HG03039 (cell line): ENCODE measurements around the gene PPP2R5A.
"Not testable (repeated sequence)": the region's sequence is repeated elsewhere in the genome, so short reads cannot be mapped to it uniquely, and the experiment has no call there.

Experiments
- ATAC-seq: cut with Tn5 transposase; IDR thresholded peaks from one replicate; pipeline ENCODE4 v1.9.1; 2021; ENCODE audit warnings: mild to moderate bottlenecking, moderate library complexity; ENCODE audit not compliant: unreplicated experiment

PPP2R5A gene

DNA sequence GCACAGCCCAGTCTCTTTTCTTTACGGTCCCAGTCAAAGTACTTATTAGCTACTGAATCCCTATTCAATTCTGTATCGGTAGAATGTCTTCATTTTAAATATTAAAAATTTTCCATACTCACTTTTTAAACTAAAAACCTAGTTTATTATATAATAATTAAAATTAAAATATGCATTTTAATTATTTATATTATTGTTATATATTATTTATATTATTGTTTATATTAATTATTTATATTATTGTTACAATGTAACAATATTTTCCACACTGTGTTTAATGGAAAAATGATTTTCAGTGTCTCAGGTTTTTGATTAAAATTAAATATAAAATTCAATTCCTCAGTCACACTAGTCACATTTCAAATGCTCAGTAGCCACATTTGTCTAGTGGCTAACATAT is 18.2 kb upstream of the PPP2R5A start:
- no peak for ATAC-seq

DNA sequence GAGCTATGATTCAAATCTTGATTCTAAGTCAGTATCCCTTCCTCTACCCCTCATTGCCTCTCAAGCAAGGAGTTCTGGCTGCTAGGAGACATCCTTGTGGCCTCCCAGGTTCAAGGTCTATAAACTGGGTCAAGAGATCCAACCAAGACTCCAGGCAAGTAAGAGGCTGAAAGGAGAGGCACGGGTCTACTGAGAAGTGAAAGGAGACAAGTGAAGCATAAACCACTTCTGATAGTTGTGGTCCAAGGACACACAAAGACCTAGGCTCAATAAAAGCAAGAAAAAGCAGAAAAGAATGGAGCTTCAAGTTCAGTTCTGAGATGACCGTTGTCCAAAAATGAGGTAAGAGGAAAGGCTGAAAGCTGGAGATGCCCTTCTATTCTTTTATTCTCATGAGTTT is 17.8 kb upstream of the PPP2R5A start:
- no peak for ATAC-seq

DNA sequence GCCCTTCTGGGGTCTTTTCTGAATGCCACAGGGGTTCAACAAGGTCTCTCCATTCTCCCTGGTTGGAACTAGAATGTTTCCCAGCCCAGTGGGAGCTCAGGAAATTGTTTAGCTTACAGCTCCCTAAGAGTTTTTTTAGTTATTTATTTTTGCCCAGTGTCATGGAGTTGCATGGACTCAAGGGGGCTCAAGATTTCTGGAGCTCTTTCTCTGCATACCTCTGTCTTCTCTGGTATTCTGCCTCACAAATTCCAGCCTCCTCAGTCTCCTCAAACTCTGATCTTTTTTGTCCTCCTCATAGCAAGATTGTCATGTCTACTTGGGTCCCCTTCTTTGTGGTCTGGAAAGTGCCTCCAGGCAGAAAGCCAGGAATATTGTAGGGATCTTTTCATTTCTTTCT is 15.9 kb upstream of the PPP2R5A start:
- no peak for ATAC-seq

- no peak for ATAC-seq
These were observed 14.6 kb upstream of the PPP2R5A start for GRCh38 chr1:212270564-212270963.

GRCh38 chr1:212271234-212271633 is 14.0 kb upstream of the PPP2R5A start:
- no peak for ATAC-seq

DNA sequence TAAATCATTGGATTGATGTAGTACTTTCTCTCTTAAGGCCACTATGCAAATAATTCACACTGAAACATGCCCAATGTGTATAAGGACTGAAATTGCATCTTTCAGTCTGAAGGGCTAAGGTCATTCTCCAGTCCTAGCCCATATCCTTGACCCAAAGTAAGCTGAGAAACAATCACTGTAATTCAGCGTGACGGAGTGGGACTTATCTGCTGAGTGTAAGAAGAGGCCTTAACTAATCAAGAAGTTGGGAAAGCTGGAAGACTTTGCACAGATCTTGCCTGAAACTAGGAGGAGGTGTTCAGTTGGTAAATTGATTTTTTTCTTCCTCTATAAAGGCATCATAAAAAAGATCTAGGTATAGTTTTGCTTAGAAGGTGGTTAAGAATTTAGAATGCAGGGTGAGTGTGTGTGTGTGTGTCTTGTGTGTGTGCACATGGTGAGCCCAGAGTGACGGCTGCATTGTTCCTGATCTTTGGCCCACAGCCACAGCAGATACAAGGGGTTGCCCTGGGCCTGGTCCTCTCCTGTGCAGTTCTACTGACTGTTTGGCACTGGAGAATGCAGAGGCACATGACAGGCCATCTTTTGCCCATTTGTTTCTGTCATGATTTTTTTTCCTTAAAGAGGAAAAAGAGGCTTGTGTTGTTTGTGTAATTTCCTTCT is 13.3 kb upstream of the PPP2R5A start:
- ATAC-seq, result no peak

GRCh38 chr1:212281590-212281989 is 3.6 kb upstream of the PPP2R5A start:
- ATAC-seq, result no peak

- ATAC-seq, result no peak
These were observed 1.5 kb upstream of the PPP2R5A start for GRCh38 chr1:212283741-212284140.

GRCh38 chr1:212284332-212284743 is 872 bp upstream of the PPP2R5A start:
- ATAC-seq, result no peak

GRCh38 chr1:212285685-212286555 is 710 bp downstream of the PPP2R5A start:
- peak; percentile 13 for ATAC-seq

DNA sequence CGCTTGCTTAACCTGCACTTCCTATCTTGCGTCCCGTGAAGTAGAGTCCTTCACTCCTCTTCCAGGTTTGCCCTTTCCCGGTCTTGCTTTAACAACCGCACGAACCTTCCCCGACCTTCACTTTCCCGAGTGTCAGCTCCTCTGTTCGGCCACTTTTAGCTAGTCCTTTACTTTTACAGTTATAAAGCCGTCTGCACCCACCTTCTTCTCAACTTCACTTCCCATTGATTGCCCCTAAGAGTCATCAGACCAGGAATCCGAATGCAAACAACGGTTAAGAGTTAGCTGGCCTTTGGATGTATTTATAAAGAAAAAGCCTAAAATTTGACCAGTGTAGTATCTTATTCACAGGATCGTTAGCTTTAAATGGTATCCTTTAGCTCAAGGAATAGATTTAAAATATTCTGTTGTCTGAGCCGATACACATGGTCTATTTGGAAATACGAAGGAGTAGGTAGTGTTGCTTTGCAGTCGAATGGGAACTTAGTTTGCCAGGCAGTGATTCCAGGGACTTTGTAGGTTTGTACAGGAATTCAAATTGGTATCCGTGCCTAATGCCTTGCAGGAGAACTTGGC is 1.4 kb downstream of the PPP2R5A start:
- no peak for ATAC-seq

- no peak for ATAC-seq
These were observed 2.2 kb downstream of the PPP2R5A start for GRCh38 chr1:212287261-212287895.

DNA sequence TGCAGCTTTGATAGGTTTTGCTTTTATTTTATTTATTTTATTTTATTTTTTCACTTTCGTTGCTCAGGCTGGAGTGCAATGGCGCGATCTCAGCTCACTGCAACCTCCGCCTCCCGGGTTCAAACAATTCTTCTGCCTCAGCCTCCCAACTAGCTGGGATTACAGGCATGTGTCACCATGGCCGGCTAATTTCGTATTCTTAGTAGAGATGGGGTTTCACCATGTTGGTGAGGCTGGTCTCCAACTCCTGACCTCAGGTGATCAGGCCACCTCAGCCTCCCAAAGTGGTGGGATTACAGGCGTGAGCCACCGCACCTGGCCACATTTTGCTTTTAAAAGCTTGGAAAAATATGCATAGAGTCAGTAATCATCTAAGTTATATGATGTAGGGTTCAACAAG is 2.8 kb downstream of the PPP2R5A start:
- not testable (repeated sequence) for ATAC-seq

- no peak for ATAC-seq
These were observed 3.4 kb downstream of the PPP2R5A start for GRCh38 chr1:212288615-212289014.

DNA sequence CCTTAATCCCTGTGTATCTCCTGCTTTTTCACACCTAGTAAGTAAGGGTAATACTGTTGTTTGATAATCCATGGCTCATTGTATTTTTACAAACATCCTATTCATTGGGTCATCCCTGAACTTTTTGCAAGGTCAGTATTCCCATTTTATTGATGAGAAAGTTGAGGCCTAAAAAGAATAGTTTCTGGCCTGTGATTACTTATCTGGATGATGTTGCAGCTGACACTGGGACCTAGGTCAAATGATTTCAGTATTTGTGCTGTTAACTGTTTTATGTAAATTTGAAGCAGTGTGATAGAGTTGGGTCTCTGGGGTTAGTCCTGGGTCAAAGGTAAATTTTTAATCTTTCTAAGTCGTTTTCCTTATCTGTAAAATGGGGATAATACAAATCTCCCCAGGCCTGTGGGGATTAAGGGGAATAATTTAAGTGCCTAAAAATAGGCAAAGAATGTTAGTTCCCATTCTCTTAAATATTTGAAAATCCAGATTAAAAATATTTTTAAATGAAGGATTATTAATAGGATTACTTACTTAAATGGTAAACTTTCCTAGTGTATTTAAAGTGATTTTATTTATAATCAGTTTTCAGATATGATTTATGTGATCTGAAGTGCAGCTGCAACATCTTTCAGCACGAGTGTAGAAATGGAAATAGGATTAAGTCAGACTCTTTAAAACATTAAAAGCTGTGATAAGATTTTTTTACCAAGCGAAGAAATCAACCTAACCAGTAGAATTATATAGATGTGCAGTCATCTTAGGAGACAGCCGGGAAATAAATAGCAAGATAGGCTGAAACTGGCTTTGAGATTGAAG is 4.3 kb downstream of the PPP2R5A start:
- no peak for ATAC-seq

DNA sequence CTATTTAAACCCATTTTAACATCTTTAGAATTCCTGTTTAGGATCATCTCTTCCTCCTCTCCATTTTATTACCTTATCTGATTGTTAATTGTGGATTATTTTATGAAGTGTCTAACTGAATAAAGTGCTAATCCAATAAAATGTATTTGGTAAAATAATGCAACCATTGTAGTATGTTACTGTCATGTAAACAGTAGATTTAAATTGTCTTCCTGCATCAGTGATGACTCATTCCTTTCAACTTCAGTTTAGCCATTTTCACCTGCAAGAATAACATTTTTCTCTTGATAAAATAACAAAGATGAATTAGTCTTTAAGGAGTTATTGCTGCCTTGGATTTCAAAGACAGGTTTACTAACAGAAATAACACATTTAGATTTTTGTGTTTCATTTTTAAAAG is 5.4 kb downstream of the PPP2R5A start:
- no peak for ATAC-seq

DNA sequence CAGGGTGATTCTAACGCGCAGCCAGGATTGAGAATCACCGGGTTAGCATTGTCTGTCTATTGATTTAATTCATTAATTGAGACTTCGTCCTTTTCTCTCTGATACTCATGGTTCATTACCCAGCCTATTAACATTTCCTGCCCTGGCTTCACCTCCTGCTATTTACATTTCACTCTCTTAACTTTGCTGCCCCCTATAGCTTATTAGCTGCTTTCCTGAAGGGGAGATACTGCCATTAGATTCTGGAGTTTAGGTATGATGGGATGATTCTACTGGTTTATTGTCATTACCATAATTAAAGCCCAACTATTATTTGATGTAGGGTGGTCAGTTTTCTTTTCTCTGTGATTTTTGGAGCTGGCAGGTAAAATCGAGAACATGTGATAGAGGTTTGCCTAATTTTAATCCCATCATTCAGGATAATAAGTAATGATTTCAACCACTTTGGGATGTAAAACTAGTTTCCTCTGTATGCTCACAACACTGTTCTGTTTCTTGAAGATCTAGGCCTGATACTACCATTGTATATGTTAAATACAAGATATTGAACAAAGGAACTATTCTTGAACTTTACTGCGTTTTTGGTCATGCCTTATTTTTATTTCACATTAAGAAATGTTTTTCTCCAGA is 6.4 kb downstream of the PPP2R5A start:
- ATAC-seq, result no peak

DNA sequence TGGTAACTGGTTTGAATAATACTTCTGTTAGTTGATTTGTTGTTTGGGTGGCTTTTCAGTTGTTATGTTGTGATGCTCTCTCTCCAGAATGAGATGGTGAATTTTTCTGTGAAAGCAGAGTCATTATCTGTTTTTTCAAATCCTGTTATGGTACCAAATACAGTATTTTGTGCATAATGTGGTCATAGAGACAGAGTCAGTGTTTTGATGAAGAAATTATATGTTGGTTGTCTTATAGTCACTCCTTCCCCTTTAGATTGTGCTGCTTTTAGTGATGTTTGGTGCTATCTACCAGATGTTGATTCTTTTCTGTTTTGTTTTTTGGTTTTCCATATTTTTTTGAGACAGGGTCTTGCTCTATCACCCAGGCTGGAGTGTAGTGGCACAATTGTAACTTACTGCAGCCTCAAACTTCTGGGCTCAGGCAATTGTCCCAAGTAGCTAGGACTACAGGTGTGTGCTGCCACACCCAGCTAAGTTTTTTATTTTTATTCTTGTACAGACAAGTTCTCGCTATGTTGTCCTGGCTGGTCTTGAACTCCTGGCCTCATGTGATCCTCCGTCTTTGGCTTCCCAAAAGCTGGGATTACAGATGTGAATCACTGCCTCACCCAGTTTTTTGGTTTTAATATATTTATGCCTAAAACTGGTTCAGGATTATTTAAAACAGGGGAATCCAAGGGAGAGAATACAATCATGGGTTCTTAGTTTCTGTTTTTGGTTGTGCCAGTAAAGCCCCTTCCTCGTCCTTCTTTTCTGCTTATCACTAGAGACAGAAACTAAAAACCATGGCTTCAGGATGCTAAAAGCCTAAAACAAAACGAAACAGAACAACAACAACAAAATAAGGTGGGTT is 7.3 kb downstream of the PPP2R5A start:
- ATAC-seq, result no peak

- no peak for ATAC-seq
These were observed 8.4 kb downstream of the PPP2R5A start for GRCh38 chr1:212293579-212293978.
